HG03354 (cell line): ENCODE measurements around the gene SERPINB1.

Source experiments
- ATAC-seq: cut with Tn5 transposase; IDR thresholded peaks from one replicate; pipeline ENCODE4 v1.9.1; 2021; ENCODE audit warnings: mild to moderate bottlenecking; ENCODE audit not compliant: unreplicated experiment, poor library complexity, severe bottlenecking

Gene SERPINB1

DNA sequence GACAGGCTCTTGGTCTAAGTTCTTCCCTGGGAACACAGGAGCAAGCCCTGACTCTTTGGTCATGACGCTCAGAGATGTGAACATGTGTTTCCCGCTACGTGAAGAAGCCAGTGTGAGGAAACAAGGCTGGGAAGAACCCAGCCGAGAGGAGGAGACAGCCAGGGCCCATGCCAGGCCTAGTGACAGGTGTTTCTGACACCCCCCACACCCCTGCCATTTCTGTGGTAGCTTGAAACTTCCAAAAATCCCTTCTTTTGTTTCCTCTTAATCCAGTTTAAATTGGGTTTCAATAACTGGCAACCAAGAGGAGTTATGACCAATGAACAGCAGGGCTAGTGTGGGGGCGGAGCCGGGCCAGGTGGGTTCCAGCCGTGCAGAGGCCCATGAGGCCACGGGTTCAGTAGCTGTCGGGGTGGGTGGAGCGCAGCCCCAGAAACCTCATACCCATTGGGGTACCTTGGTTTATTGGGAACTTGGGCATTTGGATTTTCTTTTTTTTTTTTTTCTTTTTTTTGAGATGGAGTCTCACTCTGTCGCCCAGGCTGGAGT, 43.0 kb downstream of the SERPINB1 start:
- ATAC-seq, result no peak

DNA sequence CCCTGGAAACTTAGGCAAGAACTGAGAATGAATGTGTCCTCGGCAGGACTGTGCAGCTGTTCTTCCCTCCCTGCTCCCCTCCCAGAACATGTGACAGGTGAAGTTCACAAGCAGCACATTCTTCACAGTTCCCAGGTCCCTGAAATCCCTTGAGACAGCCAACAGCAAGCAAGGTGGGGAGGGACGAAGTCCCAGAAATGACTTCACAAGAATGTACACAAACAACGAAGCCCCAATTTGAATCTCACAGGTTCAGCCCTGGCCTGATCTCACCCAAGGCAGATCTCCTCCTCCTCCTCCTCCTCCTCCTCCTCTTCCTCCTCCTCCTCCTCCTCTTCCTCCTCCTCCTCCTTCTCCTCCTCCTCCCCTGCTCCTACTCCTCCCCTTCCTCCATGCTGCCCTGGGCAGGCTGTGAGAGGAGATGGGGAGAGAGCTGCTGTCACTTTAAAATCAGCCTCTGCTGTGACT, 44.1 kb downstream of the SERPINB1 start:
- no peak for ATAC-seq

DNA sequence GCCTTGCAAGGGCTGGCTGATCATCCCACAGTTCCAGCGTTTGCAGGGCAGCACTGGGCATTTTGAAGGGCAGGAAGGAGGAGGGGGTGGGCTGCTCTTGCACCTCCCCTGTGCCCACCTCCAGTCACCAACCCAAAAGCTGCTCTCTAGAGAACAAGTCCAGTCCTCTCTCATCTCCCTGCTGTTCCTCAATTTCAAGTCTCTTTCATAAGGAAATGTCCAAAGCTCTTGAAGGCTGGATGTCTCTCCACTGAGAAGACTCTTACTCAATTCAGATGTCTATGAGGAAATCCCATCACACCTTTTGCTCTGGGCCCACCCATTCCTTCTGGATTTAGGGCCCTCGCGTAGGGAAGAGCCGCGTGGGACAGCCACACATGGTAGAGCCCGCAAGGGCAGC, 44.8 kb downstream of the SERPINB1 start:
- ATAC-seq, result no peak

DNA sequence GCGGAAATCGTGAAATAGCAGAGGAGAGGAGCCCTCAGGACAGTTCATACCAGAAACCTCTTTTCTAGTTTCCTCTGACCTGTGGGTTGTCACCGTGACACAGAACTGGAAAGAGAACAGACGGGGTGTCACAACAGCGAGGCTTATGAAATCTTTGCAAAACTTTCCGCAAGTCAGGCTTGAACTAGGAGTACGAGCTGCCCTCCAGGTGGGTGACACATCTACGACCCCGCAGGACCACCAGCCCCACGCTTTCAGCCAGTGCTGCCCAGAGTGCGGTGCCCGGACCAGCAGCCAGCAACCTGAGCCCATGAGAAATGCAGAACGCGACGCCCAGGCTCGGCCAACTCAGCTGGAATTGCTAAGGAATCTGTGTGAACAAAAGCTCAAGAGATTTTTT, 45.7 kb downstream of the SERPINB1 start:
- ATAC-seq, result no peak

GRCh38 chr6:2795162-2795561, 46.5 kb downstream of the SERPINB1 start:
- no peak for ATAC-seq

- no peak for ATAC-seq
These were observed 47.4 kb downstream of the SERPINB1 start for GRCh38 chr6:2794171-2794730.

DNA sequence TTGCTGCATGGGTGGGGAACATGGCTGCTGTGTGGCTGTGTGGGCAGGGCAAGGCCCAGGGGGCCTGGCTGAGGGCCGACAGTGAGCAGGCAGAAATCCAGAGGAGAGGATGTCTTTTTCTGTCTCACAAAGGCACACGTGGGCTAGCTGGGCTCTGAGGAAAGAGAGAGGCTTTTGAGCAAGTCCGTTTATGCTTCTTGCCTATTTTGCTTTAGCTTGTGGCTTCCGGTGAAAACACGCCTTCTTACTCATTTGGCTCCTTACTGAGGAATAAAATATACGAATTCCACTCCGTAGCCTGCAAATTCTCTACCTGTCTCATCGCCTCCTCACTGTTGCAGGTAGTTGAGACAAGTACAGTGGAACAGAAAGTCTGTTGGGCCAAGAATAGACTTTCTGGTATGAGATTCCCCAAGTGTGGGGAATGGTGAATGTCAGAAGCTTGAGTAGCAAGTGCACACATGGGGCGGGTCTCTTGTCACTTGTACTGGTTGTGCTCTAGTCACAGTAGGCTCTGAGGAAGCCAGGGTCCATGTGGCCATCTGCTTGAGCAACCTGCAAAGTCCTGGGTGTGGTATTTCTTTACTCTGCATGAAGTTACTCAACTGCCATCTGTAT, 48.0 kb downstream of the SERPINB1 start:
- ATAC-seq, result no peak

GRCh38 chr6:2792330-2793110, 49.1 kb downstream of the SERPINB1 start:
- ATAC-seq, result no peak

DNA sequence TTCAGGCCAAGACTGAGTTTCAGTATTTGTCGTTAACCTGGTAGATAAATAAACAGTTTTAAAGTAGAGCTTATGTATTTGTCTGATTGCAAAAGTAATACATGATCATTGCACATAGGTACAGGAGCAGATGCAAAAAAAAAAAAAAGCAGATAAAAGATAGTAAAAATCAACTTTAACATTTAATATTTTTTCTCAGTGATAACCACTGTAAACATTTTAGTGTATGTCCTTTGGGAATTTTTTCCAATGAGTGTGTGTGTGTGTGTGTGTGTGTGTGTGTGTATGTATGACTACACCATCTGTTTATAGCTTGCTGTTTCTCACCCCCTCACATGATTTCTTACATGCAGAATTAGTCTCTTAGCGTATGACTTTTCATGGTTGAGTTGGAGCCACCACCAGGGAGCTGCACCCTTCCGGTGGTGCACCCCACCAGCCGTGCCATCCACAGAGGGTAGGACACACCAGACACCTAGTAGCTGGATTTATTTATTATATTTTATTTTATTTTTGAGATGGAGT, 50.2 kb downstream of the SERPINB1 start:
- ATAC-seq, result no peak

DNA sequence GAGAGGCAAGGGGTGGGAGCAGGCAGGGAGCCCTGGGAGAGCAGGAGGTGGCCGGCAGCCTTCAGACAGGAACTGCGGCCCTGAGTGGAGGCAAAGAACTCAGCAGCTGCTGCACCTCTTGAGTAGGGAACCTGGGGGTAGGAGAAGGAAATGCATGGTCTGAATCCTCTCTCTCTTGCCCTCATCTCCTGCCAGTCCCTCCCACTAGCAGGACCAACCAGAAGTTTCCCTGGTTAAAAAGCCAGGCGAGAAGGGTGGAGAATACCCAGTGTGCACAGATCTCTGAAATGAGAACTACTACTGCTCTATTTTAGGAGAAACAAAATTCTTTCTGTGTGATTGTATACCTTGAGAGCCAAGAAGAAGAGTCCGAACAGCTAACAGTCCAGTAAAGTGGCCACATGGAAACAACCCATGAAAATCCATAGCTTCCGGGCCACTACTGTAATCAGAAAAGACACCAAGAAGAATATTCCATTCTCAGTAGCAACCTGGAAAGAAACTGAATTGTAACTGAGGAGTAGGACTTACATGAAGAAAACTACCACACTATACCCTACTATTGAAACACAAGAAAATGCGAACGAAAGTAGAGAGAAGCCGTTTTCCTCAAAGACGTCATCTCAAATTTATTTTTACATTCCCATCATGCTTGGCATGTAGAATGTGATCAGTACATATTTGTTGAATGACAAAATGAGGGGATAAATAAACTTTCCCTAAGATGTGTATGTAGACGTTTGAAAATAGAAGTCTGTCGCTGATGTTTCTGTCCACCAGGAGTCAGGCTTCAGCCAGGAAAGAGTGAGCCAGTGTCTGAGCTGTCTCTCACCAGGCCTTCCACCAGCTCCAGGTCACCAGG, 50.8 kb downstream of the SERPINB1 start:
- peak; percentile 91 for ATAC-seq

- ATAC-seq, result no peak
These were observed 55.4 kb downstream of the SERPINB1 start for GRCh38 chr6:2786269-2786668.

DNA sequence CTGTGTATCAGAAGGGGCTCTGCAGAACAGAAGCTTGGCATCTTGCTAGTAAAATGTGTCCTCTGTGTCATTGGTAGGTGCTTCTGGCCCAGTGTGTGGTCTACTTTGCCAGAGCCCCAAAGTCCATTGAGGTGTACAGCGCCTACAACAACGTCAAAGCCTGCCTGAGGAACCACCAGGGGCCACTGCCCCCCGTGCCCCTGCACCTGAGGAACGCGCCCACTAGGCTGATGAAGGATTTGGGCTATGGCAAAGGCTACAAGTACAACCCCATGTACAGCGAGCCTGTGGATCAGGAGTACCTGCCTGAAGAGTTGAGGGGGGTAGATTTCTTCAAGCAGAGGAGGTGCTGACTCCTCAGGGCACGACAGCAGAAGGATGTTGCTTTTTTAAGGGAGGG, 56.7 kb downstream of the SERPINB1 start:
- no peak for ATAC-seq

DNA sequence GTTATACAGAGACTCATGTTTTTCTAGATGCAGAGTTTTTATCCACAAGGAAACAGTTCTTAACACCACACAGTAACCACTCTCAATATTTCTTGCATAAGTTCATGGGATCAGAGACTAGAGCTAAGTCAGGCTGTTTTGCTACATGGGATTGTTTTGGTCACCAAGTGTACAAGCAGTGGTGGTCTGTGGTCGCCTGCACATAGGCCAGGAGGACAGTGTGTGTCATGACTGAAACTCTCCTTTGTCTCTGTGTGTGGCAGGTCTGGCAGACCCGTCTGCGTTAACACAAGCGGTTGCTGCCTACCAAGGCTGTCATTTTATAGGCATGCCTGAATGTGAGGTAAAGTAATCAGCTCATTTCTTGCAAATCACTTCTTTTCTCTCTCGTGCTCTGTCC, 57.6 kb downstream of the SERPINB1 start:
- ATAC-seq, result no peak

- no peak for ATAC-seq
These were observed 58.3 kb downstream of the SERPINB1 start for GRCh38 chr6:2783188-2783963.

- ATAC-seq, result no peak
These were observed 58.9 kb downstream of the SERPINB1 start for GRCh38 chr6:2782825-2783187.

DNA sequence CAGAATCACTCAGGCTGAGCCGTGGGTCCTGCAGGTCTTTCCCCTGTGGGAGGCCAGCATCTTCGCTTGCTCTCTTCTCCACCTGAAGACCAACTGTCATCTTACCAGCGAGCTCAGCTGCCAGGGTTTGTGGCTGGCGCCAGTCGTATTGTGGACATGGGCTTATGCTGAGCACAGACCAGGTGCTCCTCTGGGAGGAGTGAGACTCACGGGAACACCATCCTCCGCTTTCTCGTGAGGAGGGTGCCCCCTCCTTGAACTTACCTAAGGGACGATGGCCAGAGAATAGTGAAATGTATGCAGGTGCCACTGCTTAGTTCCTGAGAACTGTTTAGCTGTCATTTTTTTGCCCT, 59.3 kb downstream of the SERPINB1 start:
- no peak for ATAC-seq
